GM23338 (cell line): ENCODE data around the gene EHD3. TPM values are rescaled to one million over a fixed set of nuclear protein-coding genes. Genes with fewer than 3 reads are reported as not detected.

Experiments used
- ATAC-seq: fragments of 200-7000 bp; cut with Tn5 transposase; 3 replicates; pipeline ENCODE4 v1.9.1; 2020
- DNase-seq: peaks from one replicate; pipeline ENCODE4 v3.0.0-alpha.2; 2015; ENCODE audit warnings: low spot score
- H2AFZ ChIP-seq: fragments of 200-600 bp; sonication (generic); 2 replicates; pipeline ENCODE4 v1.8.0; 2016; ENCODE audit warnings: antibody characterized with exemption, mild to moderate bottlenecking, moderate library complexity
- H3F3A ChIP-seq: fragments of 200-600 bp; sonication (generic); replicated peaks from 2 replicates; pipeline ENCODE4 v1.8.0; 2017; ENCODE audit warnings: antibody characterized with exemption, mixed run types, low read depth
- H3K27ac ChIP-seq: fragments of 200-600 bp; sonication (generic); 2 replicates; pipeline ENCODE4 v1.6.1; 2016; ENCODE audit warnings: low read depth
- H3K27me3 ChIP-seq: fragments of 200-600 bp; sonication (generic); 2 replicates; pipeline ENCODE4 v1.8.0; 2016; ENCODE audit warnings: mild to moderate bottlenecking, mixed run types, moderate library complexity; ENCODE audit not compliant: insufficient read depth
- H3K36me3 ChIP-seq: fragments of 200-600 bp; sonication (generic); 2 replicates; pipeline ENCODE4 v1.8.0; 2016; ENCODE audit warnings: mild to moderate bottlenecking; ENCODE audit not compliant: insufficient read depth
- H3K4me1 ChIP-seq: fragments of 200-600 bp; sonication (generic); 2 replicates; pipeline ENCODE4 v1.8.0; 2016; ENCODE audit warnings: mild to moderate bottlenecking, moderate library complexity; ENCODE audit not compliant: insufficient read depth
- H3K4me2 ChIP-seq: fragments of 200-600 bp; sonication (generic); 2 replicates; pipeline ENCODE4 v1.7.1; 2017; ENCODE audit warnings: mixed run types
- H3K4me3 ChIP-seq: fragments of 200-600 bp; sonication (generic); 2 replicates; pipeline ENCODE4 v1.6.1; 2016; ENCODE audit warnings: mixed run types
- H3K79me2 ChIP-seq: fragments of 200-600 bp; sonication (generic); replicated peaks from 2 replicates; pipeline ENCODE4 v1.8.0; 2017; ENCODE audit warnings: mild to moderate bottlenecking; ENCODE audit not compliant: insufficient read depth
- H3K9me2 ChIP-seq: fragments of 200-600 bp; sonication (generic); 2 replicates; pipeline ENCODE4 v1.8.0; 2017; ENCODE audit not compliant: insufficient read depth
- H4K20me1 ChIP-seq: fragments of 200-600 bp; sonication (generic); replicated peaks from 2 replicates; pipeline ENCODE4 v1.8.0; 2017; ENCODE audit warnings: mild to moderate bottlenecking; ENCODE audit not compliant: insufficient read depth
- H3K27ac Mint-ChIP-seq: 2 replicates; pipeline ENCODE4 v1.8.0; 2020; ENCODE audit warnings: inconsistent platforms, mild to moderate bottlenecking, moderate library complexity, mixed read lengths
- H3K27me3 Mint-ChIP-seq: 3 replicates; pipeline ENCODE4 v1.8.0; 2022; ENCODE audit warnings: low read depth, mild to moderate bottlenecking, moderate library complexity, mixed read lengths, inconsistent platforms; ENCODE audit not compliant: insufficient read depth, poor library complexity
- H3K36me3 Mint-ChIP-seq: 3 replicates; pipeline ENCODE4 v1.8.0; 2021; ENCODE audit warnings: low read depth, mild to moderate bottlenecking, inconsistent platforms, moderate library complexity, mixed read lengths
- H3K4me1 Mint-ChIP-seq: 3 replicates; pipeline ENCODE4 v1.8.0; 2020; ENCODE audit warnings: mild to moderate bottlenecking, inconsistent platforms, mixed read lengths
- H3K4me3 Mint-ChIP-seq: 3 replicates; pipeline ENCODE4 v1.8.0; 2021; ENCODE audit warnings: moderate library complexity, mild to moderate bottlenecking, inconsistent platforms, mixed read lengths
- H3K9me3 Mint-ChIP-seq: 3 replicates; pipeline ENCODE4 v1.8.0; 2020; ENCODE audit warnings: moderate library complexity, mild to moderate bottlenecking, inconsistent platforms, mixed read lengths
- CREB1 ChIP-seq: fragments of 250-450 bp; sonication (Bioruptor Pico); IDR thresholded peaks from 2 replicates; pipeline ENCODE4 v1.5.0; 2020; ENCODE audit warnings: low read depth, mild to moderate bottlenecking, moderate library complexity
- CTCF ChIP-seq, 2 experiments: fragments of 200-600 bp in 1 of 2; sonication (generic) in 1 of 2; conservative IDR thresholded peaks; 2 replicates each; pipeline versions ENCODE4 v1.5.1 to v1.6.1; 2016 to 2017; ENCODE audit warnings: antibody characterized with exemption in 2 of 2, low read depth in 2 of 2, mild to moderate bottlenecking in 2 of 2, moderate library complexity in 1 of 2
- EZH2phosphoT487 ChIP-seq: fragments of 200-600 bp; sonication (generic); IDR thresholded peaks from one replicate; pipeline ENCODE4 v1.8.1; 2018; ENCODE audit warnings: antibody characterized with exemption; ENCODE audit not compliant: unreplicated experiment
- ZNF331 ChIP-seq: fragments of 250-450 bp; sonication (Bioruptor Pico); IDR thresholded peaks from 2 replicates; pipeline ENCODE4 v1.5.0; 2020; ENCODE audit warnings: low read depth, mild to moderate bottlenecking, moderate library complexity
- ZNF462 ChIP-seq: fragments of 250-450 bp; sonication (Bioruptor Pico); IDR thresholded peaks from 2 replicates; pipeline ENCODE4 v1.5.0; 2020; ENCODE audit warnings: mild to moderate bottlenecking, moderate library complexity
- polyA plus RNA-seq: library from polyadenylated mRNA; unstranded; fragments of >200 nt; fragmentation: Nextera tagmentation; extraction: Ambion mirVana; gene quantifications from 2 replicates; pipeline ENCODE4 v1.2.1, GENCODE V29; 2016
- total RNA-seq: library from RNA; depleted of rRNA; stranded (reverse); fragments of >200 nt; shearing (Covaris generic); gene quantifications from 2 replicates; pipeline ENCODE4 v1.2.3, GENCODE V29; 2014

EHD3 gene
- total and polyA plus RNA-seq, 2 experiments from 2014 or later, result 3.3 to 12.6 TPM

GRCh38 chr2:31235504-31235902, 1.6 kb downstream of the EHD3 start (continued):
- no peak for TF ChIP-seq EZH2phosphoT487
- no peak for TF ChIP-seq CREB1 (CRISPR knock-in tag)
- no peak for TF ChIP-seq CTCF (conservative IDR thresholded peaks at IDR 0.05; ENCODE audit: low read depth in 2 of 2)
- no peak for TF ChIP-seq ZNF462 (CRISPR knock-in tag)

- Histone ChIP-seq H3K79me2 (peaks cover 5% of the 10 kb centered on the region; the same call in 1 of the 2 replicates), H3K9me2 (no peaks in the 10 kb centered on the region), H3K4me1 (peaks cover 16% of the 10 kb centered on the region), H2AFZ (no peak overlapping the region), H3F3A (no peaks in the 10 kb centered on the region), H3K4me3 (no peak overlapping the region), H4K20me1 (no peaks in the 10 kb centered on the region; the same call in 1 of the 2 replicates), H3K27me3 (peaks cover 10% of the 10 kb centered on the region), H3K4me2 (no peak overlapping the region), H3K27ac (no peak overlapping the region), H3K36me3 (no peaks in the 10 kb centered on the region; the same call in 1 of the 2 replicates)
- no peaks in the 10 kb centered on the region for H3K9me3 Mint-ChIP-seq
- no peak overlapping the region for H3K4me3 Mint-ChIP-seq
- no peak overlapping the region for H3K27ac Mint-ChIP-seq
- no peak for TF ChIP-seq ZNF331
- H3K27me3 Mint-ChIP-seq, result peaks cover 10% of the 10 kb centered on the region
- H3K4me1 Mint-ChIP-seq, result peaks cover 30% of the 10 kb centered on the region
- no peaks in the 10 kb centered on the region for H3K36me3 Mint-ChIP-seq
- DNase-seq, result no peak
- no peak for ATAC-seq
Observed at GRCh38 chr2:31236433-31237205, 2.7 kb downstream of the EHD3 start.
